GM03348 (cell line): ENCODE results near the gene CTLA4.

Experiments
- DNase-seq: peaks from one replicate; pipeline ENCODE4 v3.0.0; 2012; ENCODE audit warnings: low spot score

Gene CTLA4

DNA sequence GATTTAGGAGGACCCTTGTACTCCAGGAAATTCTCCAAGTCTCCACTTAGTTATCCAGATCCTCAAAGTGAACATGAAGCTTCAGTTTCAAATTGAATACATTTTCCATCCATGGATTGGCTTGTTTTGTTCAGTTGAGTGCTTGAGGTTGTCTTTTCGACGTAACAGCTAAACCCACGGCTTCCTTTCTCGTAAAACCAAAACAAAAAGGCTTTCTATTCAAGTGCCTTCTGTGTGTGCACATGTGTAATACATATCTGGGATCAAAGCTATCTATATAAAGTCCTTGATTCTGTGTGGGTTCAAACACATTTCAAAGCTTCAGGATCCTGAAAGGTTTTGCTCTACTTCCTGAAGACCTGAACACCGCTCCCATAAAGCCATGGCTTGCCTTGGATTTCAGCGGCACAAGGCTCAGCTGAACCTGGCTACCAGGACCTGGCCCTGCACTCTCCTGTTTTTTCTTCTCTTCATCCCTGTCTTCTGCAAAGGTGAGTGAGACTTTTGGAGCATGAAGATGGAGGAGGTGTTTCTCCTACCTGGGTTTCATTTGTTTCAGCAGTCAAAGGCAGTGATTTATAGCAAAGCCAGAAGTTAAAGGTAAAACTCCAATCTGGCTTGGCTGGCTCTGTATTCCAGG, at the start of gene CTLA4:
TSS of gene CTLA4 (plus strand) at position 211 of the 640 bp plus-strand sequence. CDS start at position 383, 172 bp downstream.
- no peak for DNase-seq

DNA sequence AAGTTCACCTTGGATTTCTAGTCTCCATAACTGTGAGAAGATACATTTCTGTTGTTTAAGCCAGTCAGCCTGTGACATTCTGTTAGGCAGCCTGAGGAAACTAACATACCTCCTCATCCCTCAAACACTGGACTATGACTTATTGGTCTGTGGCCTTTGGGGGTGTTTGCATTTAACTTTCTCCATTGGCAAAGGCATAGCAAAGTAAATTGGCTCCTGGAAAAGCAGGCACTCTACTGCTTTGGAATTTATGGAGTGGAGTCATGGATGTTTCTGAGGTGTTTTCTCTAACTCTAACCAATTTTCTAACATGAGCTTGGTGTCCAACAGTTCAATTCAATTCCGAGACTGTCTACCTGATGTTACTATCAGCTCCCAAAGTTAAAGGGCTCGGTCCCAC, 48.9 kb upstream of the CTLA4 start:
- no peak for DNase-seq

DNA sequence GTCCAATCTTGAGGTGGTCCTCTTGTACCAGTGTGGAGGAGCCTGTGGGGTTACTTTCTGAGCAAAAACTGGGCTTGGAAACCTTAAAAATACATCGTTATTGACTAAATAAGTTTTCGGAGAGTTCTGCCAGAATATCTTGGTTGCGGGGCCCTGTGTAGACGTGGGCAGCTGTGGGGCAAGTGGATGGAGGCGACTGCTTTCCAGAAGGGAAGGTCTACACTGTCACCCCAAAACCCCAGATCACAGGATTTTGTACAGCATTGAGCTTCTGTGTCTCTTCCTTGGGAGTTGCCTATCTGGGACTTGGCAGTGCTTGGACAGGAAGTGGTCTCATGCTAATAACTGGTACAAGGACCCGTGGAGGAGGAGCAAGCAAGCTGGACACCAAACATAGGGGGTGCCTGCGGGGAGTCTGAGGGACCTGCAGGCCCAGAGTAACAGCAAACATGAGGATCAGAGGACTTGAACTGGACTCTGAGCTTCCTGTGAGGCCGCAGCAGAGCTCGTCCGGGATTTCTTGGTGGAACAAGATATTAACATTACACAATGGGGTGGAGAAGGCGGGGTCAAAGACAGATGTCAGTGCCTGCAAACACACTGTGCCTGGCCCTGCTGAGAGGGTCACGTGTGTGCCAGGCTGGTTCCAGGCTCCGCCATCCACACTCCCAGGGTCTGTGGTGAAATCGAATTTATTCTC, 48.0 kb upstream of the CTLA4 start:
- DNase-seq = no peak

DNA sequence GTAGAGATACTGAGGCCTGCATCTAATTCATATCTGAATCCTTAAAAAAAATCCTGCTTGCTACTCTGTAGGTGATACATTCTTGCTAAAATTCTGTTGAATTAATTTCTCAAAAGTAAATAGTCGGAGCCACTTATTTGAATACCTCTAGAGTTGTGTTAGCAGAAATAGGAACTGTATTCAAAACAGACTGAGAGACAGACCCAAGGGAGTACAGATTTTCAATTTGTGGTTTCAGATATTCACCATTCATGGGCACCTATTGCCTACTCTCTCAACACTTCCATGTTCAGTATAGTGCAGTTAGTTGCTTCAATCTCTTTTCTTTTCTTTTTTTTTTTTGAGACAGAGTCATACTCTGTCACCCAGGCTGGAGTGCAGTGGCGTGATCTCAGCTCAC, 46.6 kb upstream of the CTLA4 start:
- DNase-seq = no peak

DNA sequence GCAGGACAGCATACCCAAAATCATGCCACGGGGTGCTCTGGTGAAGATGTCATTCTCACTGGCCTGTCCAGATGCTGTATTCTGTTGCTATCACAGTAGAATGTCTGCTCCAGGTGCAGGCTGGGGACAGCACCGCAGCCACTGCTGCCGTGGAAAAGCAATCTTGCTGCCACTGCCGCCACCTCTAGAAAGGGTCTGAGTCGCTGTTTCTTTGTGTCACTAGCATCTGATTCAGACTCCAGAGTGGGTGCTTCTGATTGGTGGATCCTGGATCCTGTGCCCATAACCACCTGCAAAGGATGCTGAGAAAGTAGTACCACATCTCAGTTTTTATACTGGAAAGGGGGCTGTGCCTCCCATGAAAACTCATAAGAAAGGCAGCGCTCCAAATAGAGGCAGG, 45.3 kb upstream of the CTLA4 start:
- DNase-seq = no peak

DNA sequence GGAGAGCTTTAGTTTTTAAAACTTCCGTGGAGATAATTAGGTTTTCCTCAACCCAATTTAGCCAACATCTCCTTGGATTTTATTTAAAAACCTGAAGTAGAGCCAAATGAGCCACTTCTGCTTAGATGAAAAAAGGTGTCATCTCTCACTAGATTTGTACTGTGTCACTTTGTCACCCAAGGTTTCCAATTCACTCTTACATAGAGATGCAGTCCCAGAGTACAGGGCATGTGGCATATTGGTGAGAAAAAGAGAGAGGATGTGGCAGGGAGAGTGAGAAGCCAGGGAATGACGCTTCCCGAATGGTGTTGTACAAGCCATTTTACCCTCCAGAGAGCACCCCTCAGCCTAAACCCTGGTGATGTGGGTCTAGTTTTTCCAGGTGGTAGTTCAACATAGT, 44.4 kb upstream of the CTLA4 start:
- DNase-seq = no peak

DNA sequence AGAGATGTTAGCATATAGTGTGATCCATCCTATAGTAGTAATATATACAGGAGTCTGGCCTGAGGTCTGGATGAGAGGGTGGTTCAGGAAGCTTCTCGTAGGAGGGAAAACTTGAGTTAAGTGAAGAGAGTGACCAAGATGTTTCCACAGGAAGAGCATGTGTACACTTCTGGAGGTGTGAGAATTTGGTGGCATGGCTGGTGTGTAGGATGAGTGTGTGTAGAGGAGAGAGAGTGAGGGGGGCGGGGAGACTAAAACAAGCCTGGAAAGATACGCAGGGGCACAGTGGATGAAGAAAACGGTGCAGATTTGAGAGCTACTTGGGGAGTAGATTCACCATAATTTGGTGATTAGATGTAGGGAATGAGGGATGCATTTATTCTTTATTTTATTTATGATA, 43.5 kb upstream of the CTLA4 start:
- no peak for DNase-seq

DNA sequence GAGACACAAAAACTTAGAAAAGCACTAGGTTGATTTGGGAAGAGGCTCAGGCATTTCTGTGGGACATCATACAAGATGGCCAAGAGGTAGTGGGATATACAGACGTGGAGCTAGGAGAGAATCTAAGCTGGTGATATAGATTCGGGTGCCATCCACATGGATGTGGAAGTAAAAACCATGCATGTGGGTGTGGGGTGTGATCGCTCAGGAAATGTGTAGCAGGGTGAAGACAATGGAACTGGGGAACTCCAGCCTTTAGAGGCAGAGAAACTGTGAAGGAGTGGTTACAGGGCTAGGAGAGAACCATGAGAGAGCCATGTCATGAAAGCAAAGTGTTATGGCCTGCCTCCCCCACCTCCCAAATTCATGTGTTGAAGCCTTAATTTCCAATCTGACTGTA, 43.0 kb upstream of the CTLA4 start:
- no peak for DNase-seq

DNA sequence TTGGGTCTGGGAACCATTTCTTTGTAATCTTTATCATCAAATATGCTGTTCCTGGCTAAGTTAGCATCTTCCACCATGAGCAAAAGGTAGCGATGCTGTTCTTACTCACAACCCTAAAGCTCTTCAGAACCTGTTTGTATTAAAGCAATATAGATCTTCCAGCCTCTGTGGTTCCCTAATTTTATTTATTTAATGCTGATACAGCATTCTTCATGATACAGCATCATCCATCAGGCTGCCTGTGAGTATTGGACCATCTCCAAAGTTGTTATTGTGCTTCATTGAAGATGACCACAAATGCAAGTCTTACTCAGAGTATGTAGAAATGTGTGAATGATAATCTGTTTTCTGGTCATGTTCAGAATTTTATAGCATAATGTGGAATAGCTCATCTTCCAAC, 40.9 kb upstream of the CTLA4 start:
- DNase-seq = no peak

DNA sequence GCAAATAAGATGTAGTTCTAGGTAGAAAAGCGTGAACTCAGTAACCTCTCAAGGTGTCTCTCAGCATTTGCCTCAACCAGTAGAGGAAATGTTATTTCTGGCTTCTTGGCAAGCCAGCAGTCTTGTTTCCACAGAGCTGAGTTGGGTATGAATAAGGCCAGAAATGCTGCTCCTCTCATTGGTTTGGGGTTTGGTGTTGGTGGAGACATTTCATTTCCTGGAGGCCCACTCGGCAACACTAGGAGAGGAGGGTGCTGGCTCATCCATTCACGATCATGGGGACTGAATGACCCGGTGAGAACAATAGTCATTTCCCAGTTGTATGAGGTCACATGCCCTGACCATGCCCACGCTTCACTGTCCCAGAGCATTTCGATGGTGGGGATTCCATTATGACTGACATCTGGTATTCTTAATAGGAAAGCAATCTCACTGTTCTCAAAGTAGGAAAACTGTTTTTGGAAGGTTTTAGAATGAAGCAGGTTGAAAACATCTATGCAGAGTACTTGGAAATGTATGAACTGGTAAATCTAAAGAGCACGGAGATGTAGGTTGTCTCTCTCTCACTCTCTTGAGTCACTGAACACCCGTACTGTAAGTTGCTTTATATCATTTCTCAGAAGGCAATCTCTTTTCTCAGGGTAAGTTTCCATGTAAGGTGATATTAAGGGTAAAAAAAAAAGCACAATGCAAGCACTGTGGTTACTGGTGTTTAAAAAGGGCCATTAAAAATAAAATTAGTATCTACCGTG, 37.1 kb upstream of the CTLA4 start:
- DNase-seq = no peak

DNA sequence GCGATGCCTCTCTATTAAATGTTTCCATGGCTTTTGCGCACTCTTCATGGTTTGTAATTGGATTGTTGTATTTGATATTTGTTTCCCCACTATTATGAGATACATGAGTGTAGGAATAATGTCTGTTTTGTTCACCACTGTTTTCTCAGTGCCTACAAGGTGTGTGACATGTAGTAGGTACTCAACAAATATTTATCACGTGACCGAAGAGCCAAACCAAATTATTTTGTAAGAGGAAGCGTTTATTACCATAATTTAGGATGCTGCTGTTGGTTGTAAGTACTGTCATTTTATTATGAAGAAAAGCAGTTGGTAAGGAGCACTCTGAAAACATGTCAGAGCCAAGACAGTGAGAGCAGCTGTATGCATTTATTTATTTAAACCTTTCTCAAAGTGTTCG, 32.2 kb upstream of the CTLA4 start:
- DNase-seq = no peak

DNA sequence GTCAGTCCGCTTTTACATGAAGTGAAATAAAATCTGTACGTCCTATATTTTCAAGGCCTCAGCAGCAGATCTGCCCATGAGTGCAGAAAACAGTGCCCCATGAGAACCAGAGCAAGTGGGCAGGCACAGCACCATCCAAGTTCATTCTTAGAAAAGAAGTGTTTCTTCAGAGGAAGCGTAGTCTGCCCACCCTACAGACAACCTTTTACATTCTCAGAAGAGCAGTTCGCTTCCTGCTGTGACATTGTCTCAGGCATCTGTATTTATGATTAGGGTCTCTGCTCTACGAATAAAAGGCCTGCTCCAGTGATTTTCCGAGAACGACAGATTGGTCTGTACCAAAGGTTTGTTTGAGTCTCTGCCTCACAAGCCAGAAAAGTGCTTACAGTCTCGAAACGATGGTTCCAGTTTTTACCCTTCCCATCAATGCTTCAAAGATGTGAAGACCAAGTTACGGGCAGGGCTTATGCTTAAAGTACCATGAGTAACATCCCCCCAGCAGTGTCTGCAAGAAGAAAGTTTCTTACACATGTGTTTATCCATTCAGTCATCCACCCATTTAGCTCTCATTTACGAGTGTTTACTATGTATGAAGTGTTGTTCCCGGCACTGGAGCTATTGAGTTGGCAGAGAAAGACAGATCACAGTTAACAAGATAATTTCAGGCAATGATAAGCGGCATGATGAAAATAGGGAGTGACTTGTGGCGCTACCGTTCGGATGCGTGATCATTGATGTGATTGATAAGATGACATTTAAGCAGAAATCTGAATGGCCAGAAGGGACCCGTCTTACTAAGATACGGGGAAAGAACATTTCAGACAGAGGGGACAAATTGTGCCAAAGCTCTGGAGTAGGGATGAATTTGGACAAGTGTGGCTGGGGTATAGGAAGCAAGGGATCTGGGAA, 31.4 kb upstream of the CTLA4 start:
- no peak for DNase-seq

DNA sequence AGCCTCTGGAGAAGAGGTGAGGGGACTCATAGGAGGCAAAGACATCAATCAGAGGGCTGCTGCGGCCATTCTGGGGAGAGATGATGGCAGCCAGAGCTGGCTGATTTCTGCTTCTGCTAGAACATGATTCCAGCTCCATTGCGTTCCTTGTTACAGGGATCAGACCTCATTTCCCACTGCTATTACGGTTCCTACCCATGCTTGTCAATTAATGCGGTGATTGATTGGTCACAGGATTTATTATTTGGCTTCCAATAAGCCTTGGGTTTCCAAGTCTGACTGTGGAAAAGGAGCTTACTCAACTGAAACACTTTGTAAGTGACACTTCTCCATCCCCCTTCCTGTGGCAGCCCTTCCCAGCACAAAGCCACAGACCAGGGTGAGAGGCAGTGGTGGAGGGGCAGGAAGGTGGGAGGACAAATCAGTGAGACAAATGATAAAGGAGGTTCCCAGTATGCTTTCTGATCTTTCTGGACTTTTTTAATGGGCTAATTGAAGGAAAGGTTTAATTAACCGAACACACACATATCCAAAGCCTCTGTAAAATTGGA, 26.8 kb upstream of the CTLA4 start:
- DNase-seq = no peak

DNA sequence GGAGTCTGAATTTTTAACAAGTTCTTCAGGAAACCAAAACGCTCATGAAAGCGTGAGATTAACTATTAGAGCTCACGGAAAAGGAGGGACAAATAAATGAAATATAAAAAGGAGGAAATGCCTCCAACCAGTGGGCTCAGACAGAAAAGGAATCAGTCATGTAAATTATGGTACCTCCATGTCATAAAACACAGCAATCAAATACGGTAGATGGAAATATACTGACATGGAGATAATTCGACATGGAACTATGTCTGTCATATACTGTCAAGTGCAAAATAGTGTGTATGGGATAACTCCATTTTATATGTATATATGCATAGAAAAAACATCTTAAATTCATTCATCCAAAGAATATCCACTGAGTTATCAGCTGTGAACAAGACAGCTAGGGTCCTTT, 25.9 kb upstream of the CTLA4 start:
- no peak for DNase-seq

DNA sequence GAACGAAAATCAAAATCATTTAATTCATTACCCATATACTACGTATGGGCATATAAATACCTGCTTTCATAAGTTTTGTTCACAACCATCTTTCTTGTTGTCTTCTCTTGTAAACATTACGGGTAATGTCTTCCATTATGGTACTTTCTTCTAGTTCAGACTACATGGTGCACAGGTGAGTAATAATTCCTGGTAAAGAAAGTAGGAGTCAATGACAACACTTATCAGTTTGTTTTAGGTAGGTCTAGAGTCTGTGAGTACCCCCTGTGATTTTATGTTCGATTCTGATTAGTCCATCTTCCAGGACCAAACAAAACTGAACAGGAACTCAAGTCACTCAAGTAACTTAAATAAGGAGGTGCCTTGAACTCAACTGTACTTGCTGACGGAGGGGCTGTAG, 25.2 kb upstream of the CTLA4 start:
- no peak for DNase-seq

DNA sequence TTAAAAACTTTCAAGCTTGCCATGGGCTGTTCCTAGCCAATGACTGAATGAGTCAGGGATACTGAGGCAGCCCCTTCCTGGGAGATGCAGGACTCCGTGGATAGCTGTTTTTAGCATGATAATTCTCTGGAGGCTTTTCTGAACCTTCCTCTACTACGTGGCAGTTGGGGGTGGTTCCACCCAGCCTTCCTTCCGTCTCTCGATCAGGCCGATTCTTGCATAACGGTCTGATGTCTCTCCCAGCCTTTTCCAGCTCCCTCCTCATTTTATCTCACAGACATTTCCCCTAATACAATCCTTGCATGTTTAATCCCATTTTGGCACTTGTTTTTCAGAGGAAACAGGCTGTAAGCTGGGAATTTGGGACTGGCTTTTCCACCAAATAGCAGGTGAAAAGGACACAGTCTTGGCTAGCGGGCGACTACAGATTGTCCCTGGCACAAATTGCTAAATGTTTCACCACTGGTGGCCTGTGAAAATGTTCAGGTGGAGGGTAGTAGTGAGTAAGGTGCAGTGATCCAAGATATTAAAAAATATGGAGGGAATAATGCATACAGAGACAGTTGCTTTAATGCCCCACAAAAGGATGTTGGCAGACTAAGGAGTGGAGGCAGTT, 21.0 kb upstream of the CTLA4 start:
- no peak for DNase-seq

DNA sequence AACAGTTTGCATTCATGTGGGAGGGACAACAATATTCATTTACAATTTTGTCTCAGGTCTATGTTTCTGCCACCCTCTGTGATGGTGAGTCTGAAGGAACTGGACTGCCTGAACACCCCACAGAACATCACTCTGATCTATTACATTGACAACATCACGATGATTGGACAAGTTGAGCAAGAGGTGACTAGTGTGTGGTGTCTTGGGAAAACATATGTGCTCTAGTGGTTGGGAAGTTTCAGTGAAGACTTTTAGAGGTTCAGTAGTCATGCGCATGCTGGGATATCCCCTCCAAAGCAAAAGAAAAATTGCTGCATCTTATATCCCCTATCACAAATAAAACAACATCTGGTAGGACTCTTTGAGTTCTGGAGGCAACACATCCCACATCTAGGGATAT, 18.6 kb upstream of the CTLA4 start:
- DNase-seq = no peak

DNA sequence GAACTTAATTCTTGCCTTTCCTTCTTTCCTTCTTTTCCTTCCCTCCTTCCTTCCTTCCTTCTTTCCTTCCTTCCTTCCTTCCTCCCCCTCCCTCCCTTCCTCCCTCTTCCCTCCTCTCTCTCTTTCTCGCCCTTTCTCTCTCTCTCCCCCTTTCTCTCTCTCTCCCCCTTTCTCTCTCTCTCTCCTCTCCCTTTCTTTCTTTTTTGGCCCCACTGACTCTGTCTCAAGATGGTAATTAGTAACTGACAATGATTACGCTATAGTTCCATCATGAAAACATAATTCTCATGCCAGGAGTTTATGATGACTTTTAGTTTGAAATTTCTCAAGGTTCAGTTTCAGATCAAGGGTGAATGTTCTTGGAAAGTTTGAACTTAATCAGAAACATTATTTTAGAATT, 14.8 kb upstream of the CTLA4 start:
- DNase-seq = no peak

DNA sequence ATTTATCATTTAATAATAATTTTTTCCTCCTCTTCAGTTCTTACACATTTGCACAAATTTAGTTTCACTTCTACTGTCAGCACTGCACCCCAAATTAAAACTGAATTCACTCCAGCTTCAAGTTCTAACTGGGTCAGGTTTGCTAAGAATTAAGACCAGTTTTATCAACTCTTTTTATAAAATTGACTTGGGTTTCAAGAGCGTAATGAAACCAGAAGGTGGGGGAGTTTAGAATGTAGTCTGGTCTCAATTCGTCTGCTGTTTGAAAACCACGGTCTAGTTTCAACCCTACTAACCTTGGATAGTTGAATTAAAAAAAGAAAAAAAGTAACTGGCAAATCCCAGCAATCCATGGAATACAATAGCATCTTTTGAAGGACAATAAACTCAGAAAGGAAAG, 14.3 kb upstream of the CTLA4 start:
- no peak for DNase-seq

DNA sequence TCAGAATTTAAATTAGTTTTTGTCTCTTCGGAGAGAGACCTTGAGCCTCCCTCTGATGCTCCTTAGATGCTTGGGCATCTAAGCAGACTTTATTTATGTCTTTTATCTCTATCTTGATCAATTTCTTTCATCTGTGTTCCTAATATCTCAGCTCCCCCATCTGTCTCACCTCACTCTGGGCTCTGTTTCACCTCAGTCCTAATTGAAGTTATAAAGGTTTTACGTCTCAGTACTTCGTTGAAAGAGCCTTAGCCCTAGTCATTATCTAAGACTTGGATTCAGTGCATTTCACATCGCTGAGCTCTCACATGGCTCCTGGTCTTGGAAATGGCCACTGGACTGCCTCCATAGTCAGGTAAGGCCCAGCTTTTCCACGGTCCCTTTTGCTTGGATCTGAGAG, 13.8 kb upstream of the CTLA4 start:
- DNase-seq = no peak

DNA sequence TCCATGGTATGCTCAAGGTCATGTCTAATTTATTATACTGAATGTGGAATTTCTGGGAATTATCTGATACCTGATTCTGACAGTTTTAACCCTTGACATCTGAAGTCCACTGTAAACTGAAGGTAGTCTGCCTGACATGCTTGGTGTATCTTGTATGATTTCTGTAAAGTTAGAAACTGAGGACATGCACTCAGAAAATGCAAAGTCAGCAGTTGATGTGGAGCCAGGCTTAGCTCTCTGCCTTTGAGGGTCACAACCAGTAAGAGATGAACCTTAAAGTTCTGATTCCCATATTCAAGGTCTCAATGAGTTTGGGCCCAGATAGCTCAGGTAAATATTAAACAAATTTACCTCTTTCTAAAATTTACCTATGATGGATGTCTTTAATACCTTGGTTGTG, 12.3 kb upstream of the CTLA4 start:
- no peak for DNase-seq

DNA sequence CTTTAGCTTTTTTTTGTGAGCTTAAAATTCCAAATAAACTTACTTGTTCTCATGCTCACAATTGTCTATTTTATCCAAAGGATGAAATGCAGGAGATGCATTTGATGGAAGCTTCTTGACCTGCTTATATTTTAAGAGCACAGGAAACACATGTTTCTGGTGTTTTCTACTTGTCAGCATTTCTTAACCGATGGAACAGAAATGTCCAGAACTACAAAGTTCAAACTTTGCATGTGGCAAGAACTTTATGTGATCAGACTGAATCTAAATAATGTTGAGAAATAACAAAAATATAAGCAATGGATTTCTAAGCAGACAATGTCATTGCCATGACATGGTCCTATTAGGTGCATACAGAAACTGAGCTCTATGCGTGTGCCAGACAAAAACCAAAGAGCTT, 9.9 kb upstream of the CTLA4 start:
- no peak for DNase-seq
